HepG2 (cell line): ENCODE results near the gene SPRY1. TPM values are rescaled to one million over a fixed set of nuclear protein-coding genes. Genes with fewer than 3 reads are reported as not detected.

Experiments used
- ATAC-seq: fragments of 200-7000 bp; cut with Tn5 transposase; 3 replicates; pipeline ENCODE4 v1.9.1; 2020; ENCODE audit warnings: mild to moderate bottlenecking, moderate library complexity
- BruUV-seq: library from RNA; stranded (reverse); fragments of 400-500 nt; replicated peaks from 2 replicates; lab custom pipeline; 2021; lab: Mats Ljungman, UMichigan
- CTCF ChIA-PET: fragments of 300-600 bp; formaldehyde crosslinking; extraction: SDS; loops from one replicate; lab custom pipeline; 2021; ENCODE audit warnings: low total read pairs, inconsistent platforms, low intra/inter-chr PET ratio; lab: Yijun Ruan, JAX
- POLR2A ChIA-PET: fragments of 350-600 bp; sonication (Branson Sonifier 250); formaldehyde crosslinking; loops from one replicate; lab custom pipeline; 2020; ENCODE audit warnings: antibody characterized with exemption, inconsistent platforms; lab: Yijun Ruan, JAX
- DNase-seq: peaks from one replicate; pipeline ENCODE4 v3.0.0-alpha.2; 2015; ENCODE audit warnings: low spot score
- FAIRE-seq: peaks from 3 replicates; lab custom pipeline; 2011; peaks lifted over from hg19 to GRCh38; lab: Jason Lieb, UNC
- H2AFZ ChIP-seq: one replicate; pipeline ENCODE4 v1.6.1; 2011; ENCODE audit warnings: low read length, inconsistent platforms
- H3K27ac ChIP-seq: fragments of 300-600 bp; 3 replicates; pipeline ENCODE4 v1.8.0; 2011; ENCODE audit warnings: mixed run types, mild to moderate bottlenecking, mixed read lengths, low read length, inconsistent platforms; ENCODE audit not compliant: insufficient read depth; ENCODE audit errors: extremely low read length
- H3K27me3 ChIP-seq, 2 experiments: fragments of 200-600 bp in 1 of 2; 2 replicates in 1 of 2; 3 replicates in 1 of 2; pipeline versions ENCODE4 v1.6.0 to v1.8.0; 2011; ENCODE audit warnings: low read length in 2 of 2, mild to moderate bottlenecking in 2 of 2, moderate library complexity in 2 of 2, inconsistent platforms in 1 of 2; ENCODE audit not compliant: insufficient read depth in 2 of 2, control insufficient read depth in 1 of 2
- H3K36me3 ChIP-seq, 2 experiments: fragments of 200-600 bp in 1 of 2; replicated peaks in 1 of 2; 2 replicates in 1 of 2; 3 replicates in 1 of 2; pipeline versions ENCODE4 v1.5.1 to v1.8.0; 2011; ENCODE audit warnings: low read length in 2 of 2, inconsistent platforms in 1 of 2; ENCODE audit not compliant: insufficient read depth in 2 of 2, control insufficient read depth in 1 of 2
- H3K4me1 ChIP-seq: 2 replicates; pipeline ENCODE4 v1.5.1; 2012; ENCODE audit warnings: low read length, inconsistent platforms; ENCODE audit not compliant: insufficient read depth
- H3K4me2 ChIP-seq: 2 replicates; pipeline ENCODE4 v1.6.0; 2011; ENCODE audit warnings: low read depth, low read length, inconsistent platforms
- H3K4me3 ChIP-seq, 3 experiments: fragments of 200-600 bp in 1 of 3; sonication (generic), shearing (Covaris generic) in 1 of 3; replicated peaks in 1 of 3; 2 replicates each; pipeline ENCODE4 v1.5.1; 2011 to 2016; ENCODE audit warnings: low read length in 3 of 3, inconsistent platforms in 2 of 3, low read depth in 2 of 3, mild to moderate bottlenecking in 2 of 3, control low read depth in 1 of 3, mixed read lengths in 1 of 3; ENCODE audit not compliant: insufficient read depth in 1 of 3
- H3K79me2 ChIP-seq: one replicate; pipeline ENCODE4 v1.6.1; 2011; ENCODE audit warnings: low read length, inconsistent platforms; ENCODE audit not compliant: insufficient read depth
- H3K9ac ChIP-seq: 2 replicates; pipeline ENCODE4 v1.6.0; 2011; ENCODE audit warnings: mild to moderate bottlenecking, low read depth, low read length, inconsistent platforms; ENCODE audit not compliant: insufficient read depth
- H3K9me3 ChIP-seq: 2 replicates; pipeline ENCODE4 v1.5.1; 2012; ENCODE audit warnings: mild to moderate bottlenecking, low read length
- H4K20me1 ChIP-seq: 2 replicates; pipeline ENCODE4 v1.6.0; 2011; ENCODE audit warnings: inconsistent platforms, mild to moderate bottlenecking, low read length, moderate library complexity; ENCODE audit not compliant: insufficient read depth
- CHD4 ChIP-seq: fragments of 200-600 bp; sonication (generic); IDR thresholded peaks from 2 replicates; pipeline ENCODE4 v1.7.0; 2017; ENCODE audit warnings: mild to moderate bottlenecking, low read length, borderline replicate concordance
- E2F1 ChIP-seq: sonication (generic); formaldehyde crosslinking; IDR thresholded peaks from 2 replicates; pipeline ENCODE4 v1.5.0; 2020; ENCODE audit warnings: missing genetic modification reagents
- HIC2 ChIP-seq: sonication (generic); formaldehyde crosslinking; IDR thresholded peaks from 2 replicates; pipeline ENCODE4 v1.9.0; 2022; ENCODE audit warnings: low read depth, missing genetic modification reagents
- HOXA3 ChIP-seq: sonication (generic); formaldehyde crosslinking; IDR thresholded peaks from 2 replicates; pipeline ENCODE4 v1.5.0; 2020; ENCODE audit warnings: missing genetic modification reagents
- IKZF1 ChIP-seq: fragments of 450-650 bp; IDR thresholded peaks from 2 replicates; pipeline ENCODE4 v1.7.1; 2016
- IRF2 ChIP-seq: IDR thresholded peaks from 2 replicates; pipeline ENCODE4 v1.6.1; 2018; ENCODE audit warnings: missing genetic modification reagents, missing compliant biosample characterization
- NFYB ChIP-seq: sonication (generic); formaldehyde crosslinking; IDR thresholded peaks from 2 replicates; pipeline ENCODE4 v1.4.0; 2020; ENCODE audit warnings: missing genetic modification reagents
- PRMT3 ChIP-seq: sonication (generic); formaldehyde crosslinking; IDR thresholded peaks from 2 replicates; pipeline ENCODE4 v1.8.1; 2022; ENCODE audit warnings: low read depth, mild to moderate bottlenecking, moderate library complexity, missing genetic modification reagents, borderline replicate concordance
- ZNF263 ChIP-seq: sonication (generic); formaldehyde crosslinking; IDR thresholded peaks from 2 replicates; pipeline ENCODE4 v1.4.0; 2020; ENCODE audit warnings: missing genetic modification reagents
- ZNF274 ChIP-seq: sonication (generic); formaldehyde crosslinking; IDR thresholded peaks from 2 replicates; pipeline ENCODE4 v1.5.1; 2020; ENCODE audit warnings: mild to moderate bottlenecking, missing genetic modification reagents
- ZNF605 ChIP-seq: sonication (generic); formaldehyde crosslinking; IDR thresholded peaks from 2 replicates; pipeline ENCODE4 v1.8.0; 2022; ENCODE audit warnings: mild to moderate bottlenecking, missing genetic modification reagents
- ZNF737 ChIP-seq: sonication (generic); formaldehyde crosslinking; IDR thresholded peaks from 2 replicates; pipeline ENCODE4 v1.5.0; 2020; ENCODE audit warnings: missing genetic modification reagents, mild to moderate bottlenecking, borderline replicate concordance
- WGBS: methylation state at CpG from one replicate; pipeline ENCODE4 v1.1.6; 2017; ENCODE audit warnings: low lambda C conversion rate; 5-methylcytosine and 5-hydroxymethylcytosine counted together
- in situ Hi-C: cut with HindIII; loops from 2 replicates; pipeline ENCODE4 v1.10.0; 2017; ENCODE audit warnings: low pct_unique_long_range_greater_than_20kb; ENCODE audit not compliant: extremely low pct_ligation_motif_present
- intact Hi-C: fragments of 100-400 bp; cut with micrococcal nuclease; formaldehyde crosslinking; loops from one replicate; pipeline ENCODE4 v1.10.0; 2022; ENCODE audit not compliant: unreplicated experiment
- polyA plus RNA-seq, 8 experiments: library from polyadenylated mRNA; depleted of rRNA in 3 of 8; stranded (reverse) in 7 of 8; unstranded in 1 of 8; fragments of >200 nt; fragmentation: Illumina TruSeq in 4 of 8; extraction: Trizol in 4 of 8; gene quantifications; 2 replicates each; pipeline versions ENCODE4 v1.2.1 to v1.2.3, GENCODE V29; 2011 to 2016; ENCODE audit warnings: low read depth in 4 of 8, missing spikeins in 1 of 8, mixed read lengths in 1 of 8; ENCODE audit not compliant: insufficient read depth in 1 of 8
- total RNA-seq, 5 experiments: library from RNA; depleted of rRNA; stranded (reverse); fragments of >200 nt; fragmentation: Illumina TruSeq; extraction: Trizol; gene quantifications; 2 replicates each; pipeline ENCODE4 v1.2.3, GENCODE V29; 2016; ENCODE audit warnings: low read depth in 1 of 5

The SPRY1 gene
- total and polyA plus RNA-seq, 2 of the 13 experiments (the other 11 are each of a cell fraction or from before 2014, with no cell fraction given), result 24.7 to 33.4 TPM

GRCh38 chr4:123366144-123366748 lies 30.3 kb upstream of the SPRY1 start:
- CTCF ChIA-PET, result no interaction called here
- no peak for FAIRE-seq

More at GRCh38 chr4:123366144-123366748, 30.3 kb upstream of the SPRY1 start:
- ATAC-seq (peak; percentile 57), DNase-seq (no peak)
- Histone ChIP-seq H4K20me1 (no peaks in the 10 kb centered on the region), H3K4me3 (no peak overlapping the region), H2AFZ (no peak overlapping the region), H3K27ac (no peak overlapping the region), H3K9me3 (no peaks in the 10 kb centered on the region), H3K4me2 (peak overlapping the region; percentile 29; the same call in 1 of the 2 replicates), H3K36me3 (no peaks in the 10 kb centered on the region), H3K27me3 (no peaks in the 10 kb centered on the region), H3K9ac (no peak overlapping the region), H3K79me2 (no peaks in the 10 kb centered on the region), H3K4me1 (peaks cover 13% of the 10 kb centered on the region)
- intact Hi-C loops, result no loop called here
- no TSS peak for BruUV-seq
- in situ Hi-C loops, result loop anchor here (5.0 kb wide), 1 partner anchor 149 kb away; no protein-coding TSS in a partner anchor
- 56% methylated on average over 6 of the region's 6 CpGs for WGBS
- POLR2A ChIA-PET, result no interaction called here
- TF ChIP-seq ZNF263 (CRISPR knock-in tag) (no peak), HIC2 (no peak), NFYB (CRISPR knock-in tag) (no peak), ZNF737 (CRISPR knock-in tag) (no peak), PRMT3 (CRISPR knock-in tag) (no peak), IRF2 (CRISPR knock-in tag) (no peak), E2F1 (CRISPR knock-in tag) (no peak), ZNF274 (CRISPR knock-in tag) (no peak), ZNF605 (no peak), IKZF1 (no peak), CHD4 (no peak), HOXA3 (CRISPR knock-in tag) (no peak)
